Measurements from ENCODE around the gene SPTBN1.
"Not testable (repeated sequence)": the region's sequence is repeated elsewhere in the genome, so short reads cannot be mapped to it uniquely, and the experiment has no call there.

SPTBN1 gene

GRCh38 chr2:54518016-54518415, 61.9 kb downstream of the SPTBN1 start:
- H3K36me3 ChIP-seq (ENCODE audit: control insufficient read depth, insufficient read depth, low read length); H3K4me3 ChIP-seq (ENCODE audit: low read depth, low read length); H3K9ac ChIP-seq (ENCODE audit: low read length); H3K27ac ChIP-seq (ENCODE audit: low read depth, low read length); H3K27me3 ChIP-seq (ENCODE audit: control insufficient read depth, insufficient read depth, low read length); H3K9me3 ChIP-seq (ENCODE audit: control insufficient read depth, insufficient read depth, low read depth, low read length): not testable (repeated sequence)
- H3K4me1 ChIP-seq (ENCODE audit: control insufficient read depth, insufficient read depth, low read length): peaks cover 25% of the 10 kb centered on the region

GRCh38 chr2:54518430-54518829, 62.3 kb downstream of the SPTBN1 start:
- H3K27ac ChIP-seq (ENCODE audit: low read depth, low read length): no peak overlapping the region
- no peak overlapping the region for H3K9ac ChIP-seq (ENCODE audit: low read length)
- H3K9me3 ChIP-seq (ENCODE audit: control insufficient read depth, insufficient read depth, low read depth, low read length): no peaks in the 10 kb centered on the region
- no peaks in the 10 kb centered on the region for H3K27me3 ChIP-seq (ENCODE audit: control insufficient read depth, insufficient read depth, low read length)
- H3K4me1 ChIP-seq (ENCODE audit: control insufficient read depth, insufficient read depth, low read length): peaks cover 22% of the 10 kb centered on the region
- no peak overlapping the region for H3K4me3 ChIP-seq (ENCODE audit: low read depth, low read length)
- H3K36me3 ChIP-seq (ENCODE audit: control insufficient read depth, insufficient read depth, low read length): no peaks in the 10 kb centered on the region

GRCh38 chr2:54519841-54520459, 63.8 kb downstream of the SPTBN1 start:
- H3K9ac ChIP-seq (ENCODE audit: low read length): no peak overlapping the region
- H3K36me3 ChIP-seq (ENCODE audit: control insufficient read depth, insufficient read depth, low read length): no peaks in the 10 kb centered on the region
- no peaks in the 10 kb centered on the region for H3K9me3 ChIP-seq (ENCODE audit: control insufficient read depth, insufficient read depth, low read depth, low read length)
- H3K4me3 ChIP-seq (ENCODE audit: low read depth, low read length): no peak overlapping the region
- no peaks in the 10 kb centered on the region for H3K27me3 ChIP-seq (ENCODE audit: control insufficient read depth, insufficient read depth, low read length)
- no peak overlapping the region for H3K27ac ChIP-seq (ENCODE audit: low read depth, low read length)
- H3K4me1 ChIP-seq (ENCODE audit: control insufficient read depth, insufficient read depth, low read length): peaks cover 30% of the 10 kb centered on the region

GRCh38 chr2:54520687-54521086, 64.6 kb downstream of the SPTBN1 start:
- Histone ChIP-seq H3K9ac (ENCODE audit: low read length) (no peak overlapping the region), H3K27ac (ENCODE audit: low read depth, low read length) (no peak overlapping the region), H3K27me3 (ENCODE audit: control insufficient read depth, insufficient read depth, low read length) (no peaks in the 10 kb centered on the region)

GRCh38 chr2:54522624-54523281, 66.6 kb downstream of the SPTBN1 start:
- Histone ChIP-seq H3K9ac (ENCODE audit: low read length) (no peak overlapping the region), H3K27ac (ENCODE audit: low read depth, low read length) (no peak overlapping the region), H3K9me3 (ENCODE audit: control insufficient read depth, insufficient read depth, low read depth, low read length) (no peaks in the 10 kb centered on the region), H3K4me1 (ENCODE audit: control insufficient read depth, insufficient read depth, low read length) (peaks cover 14% of the 10 kb centered on the region), H3K36me3 (ENCODE audit: control insufficient read depth, insufficient read depth, low read length) (peaks cover 15% of the 10 kb centered on the region), H3K4me3 (ENCODE audit: low read depth, low read length) (no peak overlapping the region), H3K27me3 (ENCODE audit: control insufficient read depth, insufficient read depth, low read length) (no peaks in the 10 kb centered on the region)

More at GRCh38 chr2:54520687-54521086, 64.6 kb downstream of the SPTBN1 start:
- no peak overlapping the region for H3K4me3 ChIP-seq (ENCODE audit: low read depth, low read length)
- H3K9me3 ChIP-seq (ENCODE audit: control insufficient read depth, insufficient read depth, low read depth, low read length): no peaks in the 10 kb centered on the region
- no peaks in the 10 kb centered on the region for H3K36me3 ChIP-seq (ENCODE audit: control insufficient read depth, insufficient read depth, low read length)
- peaks cover 30% of the 10 kb centered on the region for H3K4me1 ChIP-seq (ENCODE audit: control insufficient read depth, insufficient read depth, low read length)

GRCh38 chr2:54523324-54523959, 67.3 kb downstream of the SPTBN1 start:
- Histone ChIP-seq H3K4me1 (ENCODE audit: control insufficient read depth, insufficient read depth, low read length) (peaks cover 14% of the 10 kb centered on the region), H3K27me3 (ENCODE audit: control insufficient read depth, insufficient read depth, low read length) (no peaks in the 10 kb centered on the region), H3K9me3 (ENCODE audit: control insufficient read depth, insufficient read depth, low read depth, low read length) (no peaks in the 10 kb centered on the region), H3K4me3 (ENCODE audit: low read depth, low read length) (no peak overlapping the region), H3K36me3 (ENCODE audit: control insufficient read depth, insufficient read depth, low read length) (peaks cover 17% of the 10 kb centered on the region), H3K9ac (ENCODE audit: low read length) (no peak overlapping the region), H3K27ac (ENCODE audit: low read depth, low read length) (no peak overlapping the region)

- Histone ChIP-seq H3K27ac (ENCODE audit: low read depth, low read length) (no peak overlapping the region), H3K4me1 (ENCODE audit: control insufficient read depth, insufficient read depth, low read length) (peaks cover 10% of the 10 kb centered on the region), H3K27me3 (ENCODE audit: control insufficient read depth, insufficient read depth, low read length) (no peaks in the 10 kb centered on the region), H3K9ac (ENCODE audit: low read length) (no peak overlapping the region), H3K36me3 (ENCODE audit: control insufficient read depth, insufficient read depth, low read length) (peaks cover 23% of the 10 kb centered on the region), H3K9me3 (ENCODE audit: control insufficient read depth, insufficient read depth, low read depth, low read length) (no peaks in the 10 kb centered on the region), H3K4me3 (ENCODE audit: low read depth, low read length) (no peak overlapping the region)
These were observed 68.3 kb downstream of the SPTBN1 start for GRCh38 chr2:54524226-54524991.

GRCh38 chr2:54525321-54525720, 69.2 kb downstream of the SPTBN1 start:
- peaks cover 8% of the 10 kb centered on the region for H3K4me1 ChIP-seq (ENCODE audit: control insufficient read depth, insufficient read depth, low read length)
- peaks cover 23% of the 10 kb centered on the region for H3K36me3 ChIP-seq (ENCODE audit: control insufficient read depth, insufficient read depth, low read length)
- no peaks in the 10 kb centered on the region for H3K27me3 ChIP-seq (ENCODE audit: control insufficient read depth, insufficient read depth, low read length)
- H3K27ac ChIP-seq (ENCODE audit: low read depth, low read length): no peak overlapping the region
- no peak overlapping the region for H3K9ac ChIP-seq (ENCODE audit: low read length)
- H3K4me3 ChIP-seq (ENCODE audit: low read depth, low read length): no peak overlapping the region
- no peaks in the 10 kb centered on the region for H3K9me3 ChIP-seq (ENCODE audit: control insufficient read depth, insufficient read depth, low read depth, low read length)

- Histone ChIP-seq H3K9me3 (ENCODE audit: control insufficient read depth, insufficient read depth, low read depth, low read length) (no peaks in the 10 kb centered on the region), H3K27me3 (ENCODE audit: control insufficient read depth, insufficient read depth, low read length) (no peaks in the 10 kb centered on the region), H3K9ac (ENCODE audit: low read length) (no peak overlapping the region), H3K4me1 (ENCODE audit: control insufficient read depth, insufficient read depth, low read length) (peaks cover 8% of the 10 kb centered on the region), H3K4me3 (ENCODE audit: low read depth, low read length) (no peak overlapping the region), H3K27ac (ENCODE audit: low read depth, low read length) (no peak overlapping the region), H3K36me3 (ENCODE audit: control insufficient read depth, insufficient read depth, low read length) (peaks cover 23% of the 10 kb centered on the region)
These were observed 70.2 kb downstream of the SPTBN1 start for GRCh38 chr2:54526226-54526879.

GRCh38 chr2:54528311-54528955, 72.3 kb downstream of the SPTBN1 start:
- Histone ChIP-seq H3K27me3 (ENCODE audit: control insufficient read depth, insufficient read depth, low read length) (no peaks in the 10 kb centered on the region), H3K4me1 (ENCODE audit: control insufficient read depth, insufficient read depth, low read length) (peaks cover 8% of the 10 kb centered on the region), H3K36me3 (ENCODE audit: control insufficient read depth, insufficient read depth, low read length) (peaks cover 23% of the 10 kb centered on the region), H3K9ac (ENCODE audit: low read length) (no peak overlapping the region), H3K9me3 (ENCODE audit: control insufficient read depth, insufficient read depth, low read depth, low read length) (no peaks in the 10 kb centered on the region), H3K4me3 (ENCODE audit: low read depth, low read length) (no peak overlapping the region), H3K27ac (ENCODE audit: low read depth, low read length) (no peak overlapping the region)
